Limb (tissue), 2 donors: Measurements from ENCODE around the gene KIF2C.
"Not testable (repeated sequence)": the region's sequence is repeated elsewhere in the genome, so short reads cannot be mapped to it uniquely, and the experiment has no call there.

Experiments
- DNase-seq, 2 donors: peaks; one replicate each; pipeline ENCODE4 v3.0.0-alpha.2; 2016; ENCODE audit errors: extremely low spot score in 2 of 2

KIF2C gene

DNA sequence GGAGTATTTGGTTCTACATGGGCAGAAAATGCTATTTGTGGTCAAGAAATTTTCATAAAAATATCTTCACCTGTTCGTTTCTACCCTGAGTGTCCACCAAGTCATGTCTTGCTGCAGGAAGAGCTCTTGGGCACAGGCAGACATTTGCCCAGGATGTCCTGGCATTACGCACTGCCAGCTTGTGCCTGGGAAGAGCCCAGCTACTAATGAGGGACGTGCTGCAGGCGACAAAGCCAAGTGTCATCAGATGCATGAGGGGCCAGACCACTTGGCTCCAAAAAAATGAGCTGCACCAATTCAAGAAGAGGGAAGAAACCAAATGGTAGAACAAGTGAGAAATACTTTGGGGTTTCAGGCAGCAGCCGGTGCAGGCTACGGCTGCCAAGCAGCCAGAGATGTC, 21.5 kb upstream of the KIF2C start:
- DNase-seq: no peak

DNA sequence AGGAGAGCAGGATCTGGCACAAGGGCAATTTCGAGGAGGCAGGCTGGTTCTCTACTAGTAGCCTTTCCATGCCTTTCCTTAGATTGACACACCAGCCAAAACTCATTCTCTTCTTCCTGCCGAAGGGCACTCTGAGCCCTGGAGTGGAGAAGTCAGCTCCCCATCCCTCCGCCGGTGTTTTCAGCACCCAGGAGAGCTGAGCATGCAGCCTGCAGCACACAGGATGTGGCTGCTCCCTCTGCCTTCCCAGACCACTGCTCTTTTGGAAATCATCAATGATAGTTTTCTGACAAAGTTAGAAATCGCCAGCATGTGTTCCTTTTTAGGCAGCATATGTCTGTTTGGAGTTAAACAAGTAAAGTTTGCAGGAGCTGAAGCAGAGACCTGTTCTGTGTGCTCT, 20.3 kb upstream of the KIF2C start:
- no peak for DNase-seq

DNA sequence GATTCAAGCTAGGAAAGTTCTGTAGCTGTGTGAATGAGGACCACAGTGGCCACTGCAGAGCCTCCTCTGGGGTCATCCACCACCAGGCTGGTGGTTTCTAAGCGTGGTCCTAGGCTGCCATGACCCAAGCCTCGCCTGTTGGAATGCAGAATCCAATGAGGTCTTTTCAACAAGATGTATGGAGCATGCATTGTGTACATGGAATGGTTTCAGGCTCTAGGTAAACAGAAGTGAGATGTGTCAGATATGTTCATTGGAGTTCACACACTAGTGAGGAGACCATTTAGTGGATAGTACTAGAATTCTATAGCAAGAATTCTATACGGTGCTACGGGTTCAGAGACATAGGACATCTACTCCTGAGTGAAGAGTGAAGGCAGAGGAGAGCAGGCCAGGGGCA, 19.4 kb upstream of the KIF2C start:
- no peak for DNase-seq

DNA sequence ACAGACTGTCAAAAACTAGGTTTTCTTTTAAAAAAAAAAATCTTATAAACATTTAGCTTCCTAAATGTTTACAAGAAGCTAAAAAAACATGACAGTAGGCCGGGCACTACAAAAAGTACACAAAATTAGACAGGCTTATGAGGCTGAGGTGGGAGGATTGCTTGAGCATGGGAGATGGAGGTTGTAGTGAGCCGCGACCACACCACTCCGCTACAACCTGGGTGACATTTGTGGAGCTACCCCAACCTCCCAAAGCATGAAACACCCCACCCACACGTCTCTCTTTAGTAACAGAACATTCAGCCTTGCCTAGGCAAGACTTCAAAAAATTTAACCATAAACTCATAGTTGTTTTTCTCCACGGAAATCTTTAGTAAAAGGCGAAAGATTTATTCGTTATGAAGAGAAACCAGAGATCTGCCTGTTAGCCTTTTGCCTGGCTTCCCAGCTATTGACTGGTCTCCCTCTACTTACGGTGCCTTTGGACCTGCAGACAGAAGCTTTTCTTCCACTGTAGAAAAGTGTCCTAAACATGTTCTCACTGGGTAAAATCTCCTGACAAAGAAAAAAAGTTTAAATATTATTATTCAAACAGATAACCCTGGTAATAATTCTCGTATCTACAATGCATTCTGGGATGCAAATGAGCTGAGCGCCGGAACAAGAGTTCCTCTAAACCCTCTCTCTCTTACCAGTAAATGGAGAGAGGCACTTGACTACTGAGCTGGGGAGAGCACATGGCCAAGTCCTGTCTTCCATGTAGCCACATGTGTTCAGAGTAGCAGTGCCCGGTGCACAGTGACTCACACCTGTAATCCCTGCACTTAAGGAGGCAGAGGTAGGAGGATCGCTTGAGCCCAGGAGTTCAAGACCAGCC, 17.9 kb upstream of the KIF2C start:
- DNase-seq: peak in 1 of 2 donors; percentile 10

DNA sequence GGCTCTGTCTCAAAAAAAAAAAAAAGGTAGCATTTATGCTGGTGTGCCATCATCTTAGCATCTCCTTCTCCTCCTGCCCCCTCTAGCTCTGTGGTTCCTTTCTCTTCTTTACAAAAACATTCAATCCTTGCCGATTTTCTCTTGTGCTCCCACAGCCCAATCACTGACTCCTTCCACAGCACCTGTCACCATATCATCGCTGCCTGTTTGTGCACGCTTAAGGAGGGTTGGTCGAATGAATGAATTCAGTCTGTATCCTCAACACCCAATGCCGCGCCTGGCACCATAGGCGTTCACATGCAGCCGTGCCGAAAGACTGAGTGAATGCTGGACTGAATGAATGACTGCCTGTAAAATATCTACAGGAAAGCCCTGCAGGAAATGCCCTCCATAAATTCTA, 16.6 kb upstream of the KIF2C start:
- DNase-seq: no peak

DNA sequence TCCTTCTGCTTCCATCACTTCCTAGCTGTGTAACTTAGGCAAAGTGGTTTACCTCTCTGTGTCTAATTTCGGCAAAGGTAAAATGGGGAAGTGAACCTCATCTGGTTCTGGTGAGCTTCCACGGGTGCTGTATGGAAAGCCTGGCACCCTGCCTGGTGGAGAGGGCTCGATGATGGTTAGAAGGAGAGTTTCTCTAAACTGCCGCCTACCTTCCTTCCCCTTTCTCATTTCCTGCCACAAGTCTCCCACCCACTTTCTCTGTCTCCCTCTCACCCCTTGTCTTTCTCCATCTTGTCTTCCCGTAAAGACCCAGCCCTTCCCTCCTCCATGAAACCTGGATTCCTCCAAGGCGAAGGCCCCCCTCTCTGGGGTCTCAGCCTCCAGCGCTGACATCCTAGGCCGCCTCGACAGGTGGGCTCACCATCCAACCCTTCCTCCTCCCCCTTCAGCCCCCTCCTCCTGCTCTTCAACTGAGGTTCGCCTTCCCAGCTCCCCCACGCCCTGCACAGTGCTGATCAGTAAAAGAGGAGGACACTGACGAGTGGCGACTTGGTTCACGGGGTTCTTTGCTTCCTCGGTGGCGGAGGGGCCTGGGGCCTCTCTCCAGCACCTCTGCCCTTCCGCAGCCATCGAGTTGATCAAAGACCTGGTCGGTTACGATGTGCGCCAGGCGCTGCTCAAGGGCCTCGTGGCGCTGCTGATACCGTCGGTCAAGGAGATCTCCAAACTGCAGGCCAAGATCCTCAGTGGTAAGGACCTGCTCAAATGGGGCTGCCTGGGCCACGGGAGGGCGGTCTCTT, 15.9 kb upstream of the KIF2C start:
- no peak for DNase-seq

DNA sequence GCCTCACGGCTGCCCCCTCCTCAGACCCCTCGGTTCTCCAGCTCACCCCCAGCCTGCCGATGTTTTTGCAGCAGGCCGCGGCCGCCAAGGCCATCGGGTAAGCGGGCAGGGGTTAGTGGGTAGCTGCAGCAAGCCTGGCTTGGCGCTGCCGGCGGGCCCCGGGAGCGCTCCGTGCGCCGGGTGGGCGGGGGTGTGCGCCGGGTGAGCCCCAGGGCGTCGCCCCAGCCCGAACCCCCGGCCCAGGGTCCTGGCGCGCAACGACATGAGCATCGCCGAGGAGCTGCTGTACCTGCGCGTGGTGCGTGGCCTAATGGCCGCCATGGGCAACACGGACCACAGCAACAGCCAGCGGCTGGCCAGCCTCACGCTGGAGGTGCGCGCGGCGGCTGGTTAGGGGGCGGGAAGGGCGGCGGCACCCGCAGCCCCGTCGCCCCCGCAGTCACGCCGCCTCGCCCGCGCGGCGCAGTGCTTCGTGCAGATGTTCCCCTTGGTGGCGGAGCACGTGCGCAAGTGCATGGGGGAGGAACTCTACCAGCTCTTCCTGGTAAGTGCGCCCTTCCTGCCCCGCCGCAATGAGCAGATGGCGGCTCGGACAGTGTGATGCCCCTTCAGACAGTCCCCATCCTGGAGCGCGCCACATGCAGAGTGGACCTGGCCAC, 15.2 kb upstream of the KIF2C start:
- DNase-seq: no peak

DNA sequence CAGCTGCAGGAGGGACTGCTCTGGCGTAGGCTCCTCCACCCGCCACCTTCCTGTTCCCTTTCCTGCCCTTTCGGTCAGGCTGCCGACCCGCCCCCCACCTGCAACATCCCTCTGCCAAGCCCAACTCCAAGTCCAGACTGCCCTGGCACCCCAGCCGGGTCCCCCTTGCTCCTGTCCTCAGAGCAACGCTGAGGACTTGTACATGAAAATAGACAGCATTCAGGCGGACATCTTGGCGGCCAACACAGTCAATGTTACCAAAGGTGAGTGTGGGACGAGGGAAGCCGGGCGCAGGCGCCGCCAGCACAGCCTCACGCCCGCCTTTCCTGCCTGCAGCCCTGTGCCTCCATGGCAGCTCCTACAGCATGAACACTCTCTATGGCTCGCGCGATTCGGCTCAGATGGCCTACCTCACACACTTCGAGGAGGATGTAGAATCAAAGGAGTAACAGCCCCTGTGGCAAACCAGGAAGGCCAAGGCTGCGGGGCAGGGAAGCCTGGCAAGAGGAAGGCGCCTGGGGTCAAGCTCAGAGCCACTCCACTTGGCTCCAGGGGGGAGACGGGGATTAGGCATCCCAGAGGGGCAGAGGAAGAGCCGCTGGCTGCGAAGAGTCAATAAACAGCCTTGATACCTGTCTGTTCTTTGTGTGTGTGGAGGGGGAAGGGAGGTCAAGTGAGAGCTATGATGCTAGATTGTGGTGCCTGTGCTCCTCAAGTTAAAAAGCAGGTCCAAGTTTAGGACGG, 14.5 kb upstream of the KIF2C start:
- no peak for DNase-seq

DNA sequence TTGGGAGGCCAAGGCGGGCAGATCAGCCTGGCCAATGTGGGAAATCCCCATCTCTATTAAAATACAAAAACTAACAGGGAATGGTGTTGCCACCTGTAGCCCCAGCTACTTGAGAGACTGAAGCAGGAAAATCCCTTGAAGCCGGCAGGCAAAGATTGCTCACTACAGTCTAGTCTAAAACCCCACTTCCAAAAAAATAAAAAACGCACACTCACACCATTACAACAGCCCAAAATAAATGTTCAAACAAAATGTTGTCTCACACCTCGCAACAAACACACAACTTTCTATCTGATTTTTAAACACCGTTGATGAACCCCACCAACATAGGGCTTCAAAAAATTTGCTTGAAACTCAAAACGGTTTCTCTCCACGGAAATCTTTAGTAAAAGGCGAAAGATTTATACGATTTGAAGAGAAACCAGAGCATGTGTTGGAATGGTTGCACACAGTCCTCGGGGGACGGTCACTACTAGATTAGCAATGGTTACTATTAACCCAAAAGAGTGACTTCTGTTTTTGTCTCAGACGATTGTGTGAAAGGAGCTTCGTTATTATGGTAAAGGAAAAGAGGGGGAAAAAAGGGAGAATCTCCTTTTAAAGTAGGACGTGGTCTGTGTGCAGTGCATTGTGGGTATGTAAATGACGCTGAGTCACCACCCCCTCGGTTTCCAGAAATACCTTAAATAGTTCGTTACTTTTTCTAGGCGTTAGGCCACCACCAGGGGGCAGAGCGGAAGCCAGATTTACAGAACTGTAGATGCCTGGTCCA, 8.7 kb upstream of the KIF2C start, which contains the start of gene RNU5D-1:
Gene RNU5D-1 (minus strand): TSS at position 430 of the 772 bp plus-strand sequence.
- peak; percentile 94 to 96 for DNase-seq

DNA sequence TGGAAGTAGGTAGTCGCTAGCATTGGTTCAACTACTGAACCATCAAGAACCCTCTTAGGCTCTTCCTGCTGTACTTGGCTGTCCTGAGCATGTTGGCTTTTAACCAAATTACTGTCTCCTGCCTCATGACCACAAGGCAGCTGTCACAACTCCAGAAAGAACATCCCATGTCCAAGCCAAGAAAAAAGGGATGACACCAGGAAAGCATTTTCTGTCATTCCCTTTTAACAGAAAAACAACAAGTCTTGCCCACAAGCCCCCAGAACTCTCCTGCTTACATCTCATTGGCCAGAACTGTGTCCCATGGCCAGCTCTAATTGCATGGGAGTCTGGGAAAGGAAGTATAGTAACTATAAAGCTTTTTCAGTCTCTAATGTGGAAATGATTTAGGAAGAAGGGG, 6.3 kb upstream of the KIF2C start:
- no peak for DNase-seq

DNA sequence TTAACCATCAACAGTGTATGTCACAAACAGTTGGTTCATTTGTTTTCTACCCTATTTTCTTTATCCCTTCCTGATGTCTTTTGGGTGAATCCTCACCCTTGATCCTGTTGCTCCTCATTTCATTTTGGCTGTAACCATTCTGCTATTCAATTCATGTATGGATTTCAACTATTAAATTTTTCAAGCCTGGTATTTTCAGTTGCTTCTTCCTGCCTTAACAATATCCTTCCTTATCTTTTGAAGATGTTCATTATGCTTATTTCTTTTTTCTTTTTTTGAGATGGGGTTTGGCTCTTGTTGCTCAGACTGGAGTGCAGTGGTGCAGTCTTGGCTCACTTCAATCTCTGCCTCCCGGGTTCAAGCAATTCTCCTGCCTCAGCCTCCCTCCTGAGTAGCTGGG, 5.9 kb upstream of the KIF2C start:
- no peak for DNase-seq

DNA sequence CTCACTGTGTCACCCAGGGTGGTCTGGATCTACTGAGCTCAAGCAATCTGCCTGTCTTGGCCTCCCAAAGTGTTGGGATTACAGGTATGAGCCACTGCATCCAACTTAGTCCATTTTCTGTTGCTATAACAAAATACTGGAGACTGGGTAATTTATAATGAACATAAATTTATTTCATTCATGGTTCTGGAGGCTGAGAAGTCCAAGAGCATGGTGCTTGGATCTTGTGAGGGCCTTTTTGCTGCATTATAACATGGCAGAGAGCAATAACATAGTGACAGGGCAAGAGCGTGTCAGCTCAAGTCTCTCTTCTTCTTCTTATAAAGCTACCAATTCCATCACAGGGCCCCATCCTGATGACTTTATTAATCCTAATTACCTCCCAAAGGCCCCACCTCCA, 3.6 kb upstream of the KIF2C start:
- DNase-seq: no peak

DNA sequence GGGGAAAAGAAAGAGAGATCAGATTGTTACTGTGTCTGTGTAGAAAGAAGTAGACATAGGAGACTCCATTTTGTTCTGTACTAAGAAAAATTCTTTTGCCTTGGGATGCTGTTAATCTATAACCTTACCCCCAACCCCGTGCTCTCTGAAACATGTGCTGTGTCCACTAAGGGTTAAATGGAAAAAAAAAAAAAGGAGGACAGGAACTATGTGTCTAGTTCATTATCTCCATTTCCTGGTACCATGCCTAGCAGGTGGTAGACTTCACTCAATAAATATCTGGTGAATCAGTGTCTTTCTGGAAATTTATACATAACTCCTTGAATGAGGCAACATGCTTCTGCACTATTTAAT, 707 bp upstream of the KIF2C start:
- not testable (repeated sequence) for DNase-seq

DNA sequence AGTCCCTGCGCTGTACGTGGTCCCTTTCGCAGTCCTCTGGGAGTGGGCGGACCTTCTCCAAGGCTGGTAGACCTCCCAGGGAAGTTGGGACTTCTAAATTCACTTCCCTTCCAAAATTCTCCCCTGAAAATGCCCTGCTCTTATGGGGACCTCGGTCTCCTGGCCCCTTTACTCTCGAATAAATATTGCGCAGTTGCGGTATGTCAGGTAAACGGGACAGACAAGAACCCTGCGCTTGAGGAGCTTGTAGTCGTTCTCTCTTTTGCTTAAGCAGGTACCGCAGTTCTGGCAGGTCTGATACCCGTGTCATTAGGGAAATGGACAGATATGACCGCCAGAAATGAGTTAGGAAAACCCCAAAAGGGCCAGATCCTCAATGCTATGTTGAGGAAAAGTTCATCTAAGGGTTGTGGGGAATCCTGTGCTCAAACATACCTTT, 561 bp downstream of the KIF2C start:
- DNase-seq: no peak

DNA sequence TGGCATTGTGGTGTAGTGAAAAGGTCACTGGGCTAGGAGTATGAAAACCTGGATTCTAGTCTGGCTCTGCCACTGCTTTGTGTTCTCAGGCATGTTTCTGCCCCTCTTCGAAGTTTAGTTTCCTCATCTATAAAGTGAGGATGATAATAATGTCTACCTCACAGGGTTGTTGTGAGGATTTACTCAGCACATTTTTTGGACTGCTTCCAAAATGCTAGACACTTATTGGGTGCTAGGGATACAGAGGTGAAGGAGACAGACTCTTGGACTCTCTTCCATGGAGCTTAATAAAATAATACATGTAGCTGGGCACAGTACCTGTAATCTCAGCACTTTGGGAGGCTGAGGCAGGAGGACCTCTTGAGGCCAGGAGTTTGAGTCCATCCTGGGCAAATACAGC, 3.6 kb downstream of the KIF2C start:
- DNase-seq: no peak

DNA sequence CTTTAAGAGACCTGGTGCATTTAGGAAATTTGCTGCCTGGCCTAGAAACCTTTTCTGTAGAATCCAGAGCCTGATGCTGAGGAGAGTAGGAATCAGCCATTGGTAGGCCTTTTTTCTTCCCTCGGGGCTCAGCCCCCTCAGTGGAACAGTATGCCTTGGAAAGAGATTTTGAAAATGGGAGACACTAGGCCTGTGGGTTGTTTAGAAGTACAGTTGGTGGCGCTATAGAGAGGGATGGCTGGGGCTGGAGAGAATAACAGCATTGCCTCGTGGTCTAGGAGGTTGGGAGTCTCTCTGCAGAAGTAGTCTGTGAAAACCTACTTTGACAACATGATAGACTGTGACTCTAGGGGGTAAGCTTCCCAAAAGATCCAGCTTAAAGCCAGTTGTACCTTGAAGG, 8.2 kb downstream of the KIF2C start:
- DNase-seq: no peak

DNA sequence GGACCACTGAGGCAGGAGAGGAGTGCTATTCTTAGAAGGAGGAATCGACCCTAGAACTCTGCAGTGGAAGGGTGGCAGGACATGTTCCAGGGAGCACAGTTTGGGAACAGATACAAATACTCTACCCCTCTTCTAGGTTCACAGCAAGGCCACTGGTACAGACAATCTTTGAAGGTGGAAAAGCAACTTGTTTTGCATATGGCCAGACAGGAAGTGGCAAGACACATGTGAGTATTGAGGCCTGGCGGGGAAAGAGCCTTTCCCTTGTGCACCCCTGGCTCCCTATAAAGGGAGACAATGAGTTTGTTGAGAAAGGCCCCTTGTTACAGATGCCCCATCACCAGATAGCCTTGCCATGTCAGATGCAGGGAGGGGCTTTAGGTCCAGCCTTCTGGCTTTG, 17.8 kb downstream of the KIF2C start:
- no peak for DNase-seq

DNA sequence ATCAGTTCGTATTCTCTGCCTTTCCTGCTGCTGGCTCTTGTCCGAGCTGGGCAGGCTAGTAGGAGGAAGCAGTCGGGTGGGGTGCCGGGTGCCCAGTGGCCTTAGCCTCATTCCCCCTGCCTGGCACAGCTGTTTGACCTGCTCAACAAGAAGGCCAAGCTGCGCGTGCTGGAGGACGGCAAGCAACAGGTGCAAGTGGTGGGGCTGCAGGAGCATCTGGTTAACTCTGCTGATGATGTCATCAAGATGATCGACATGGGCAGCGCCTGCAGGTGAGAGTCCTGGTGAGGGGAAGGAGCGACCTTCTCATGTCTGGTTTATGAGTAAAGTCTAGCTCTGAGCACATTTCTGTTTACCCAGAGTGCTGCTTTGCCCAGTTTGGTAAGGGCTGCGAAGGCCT, 19.4 kb downstream of the KIF2C start:
- no peak for DNase-seq

DNA sequence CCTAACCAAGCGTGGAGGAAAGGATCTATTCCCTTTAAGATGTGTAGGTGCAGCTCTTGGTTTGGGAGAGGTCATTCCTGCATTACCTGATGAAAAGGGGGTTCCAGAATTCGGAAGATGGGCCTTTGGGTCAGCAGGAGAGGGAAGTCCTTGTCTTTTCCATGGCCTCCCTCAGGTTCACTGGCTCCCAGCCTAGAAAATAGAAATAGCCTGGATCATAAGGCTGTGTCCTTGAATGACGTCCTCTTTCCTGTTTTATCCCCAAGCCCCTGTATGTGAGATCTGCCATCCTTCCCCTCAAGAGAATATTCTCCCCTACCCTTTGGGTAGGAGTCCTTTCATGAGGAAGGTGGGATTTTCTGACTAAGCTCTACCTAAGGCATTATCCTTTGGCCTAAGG, 21.2 kb downstream of the KIF2C start:
- no peak for DNase-seq

DNA sequence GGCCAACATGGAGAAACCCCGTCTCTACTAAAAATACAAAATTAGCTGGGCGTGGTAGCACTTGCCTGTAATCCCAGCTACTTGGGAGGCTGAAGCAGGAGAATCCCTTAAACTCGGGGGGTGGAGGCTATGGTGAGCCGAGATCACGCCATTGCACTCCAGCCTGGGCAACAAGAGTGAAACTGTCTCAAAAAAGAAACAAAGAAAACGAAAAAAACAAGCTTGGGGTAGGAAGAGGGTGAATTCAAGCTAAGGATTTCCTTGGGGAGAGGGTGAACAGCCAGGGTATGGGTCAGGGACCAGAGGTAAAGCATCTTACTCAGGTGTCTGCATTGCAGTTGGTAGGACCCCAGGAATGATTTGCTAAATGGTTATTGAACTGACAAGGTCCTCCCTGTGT, 26.8 kb downstream of the KIF2C start:
- DNase-seq: not testable (repeated sequence)
